Right renal cortex interstitium (tissue), 3 donors: ENCODE measurements around the gene DNAJB6. TPM values are rescaled to one million over a fixed set of nuclear protein-coding genes. Genes with fewer than 3 reads are reported as not detected.
"Not testable (repeated sequence)": the region's sequence is repeated elsewhere in the genome, so short reads cannot be mapped to it uniquely, and the experiment has no call there.

Experiments used
- DNase-seq, 3 donors: peaks; one replicate each; pipeline ENCODE4 v3.0.0-alpha.2; 2013; ENCODE audit warnings: low read depth in 3 of 3, low spot score in 2 of 3
- polyA plus RNA-seq, 3 donors: library from polyadenylated mRNA; unstranded; fragments of 120-200 nt; gene quantifications; one replicate each; pipeline ENCODE4 v1.2.1, GENCODE V29; 2013; ENCODE audit not compliant: insufficient read length in 3 of 3

The DNAJB6 gene
- polyA plus RNA-seq, 3 donors = 158 to 169 (median 166) TPM

DNA sequence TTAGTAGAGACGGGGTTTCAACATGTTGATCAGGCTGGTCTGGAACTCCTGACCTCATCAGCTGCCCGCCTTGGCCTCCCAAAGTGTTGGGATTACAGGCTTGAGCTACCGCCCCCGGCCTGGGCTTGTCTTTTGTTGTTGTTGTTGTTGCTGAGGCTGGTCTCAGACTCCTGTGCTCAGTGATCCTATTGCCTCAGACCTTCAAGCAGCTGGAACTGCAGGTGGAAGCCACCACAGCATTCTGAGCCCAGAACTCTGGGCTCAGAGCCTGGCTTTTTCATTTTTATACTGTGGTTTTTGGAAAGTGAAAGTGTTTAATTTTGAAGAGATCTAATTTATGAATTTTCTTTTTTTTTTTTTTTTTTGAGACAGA is 16.2 kb upstream of the DNAJB6 start:
- no peak for DNase-seq

- no peak for DNase-seq
These were observed 13.4 kb upstream of the DNAJB6 start for GRCh38 chr7:157323401-157323800.

DNA sequence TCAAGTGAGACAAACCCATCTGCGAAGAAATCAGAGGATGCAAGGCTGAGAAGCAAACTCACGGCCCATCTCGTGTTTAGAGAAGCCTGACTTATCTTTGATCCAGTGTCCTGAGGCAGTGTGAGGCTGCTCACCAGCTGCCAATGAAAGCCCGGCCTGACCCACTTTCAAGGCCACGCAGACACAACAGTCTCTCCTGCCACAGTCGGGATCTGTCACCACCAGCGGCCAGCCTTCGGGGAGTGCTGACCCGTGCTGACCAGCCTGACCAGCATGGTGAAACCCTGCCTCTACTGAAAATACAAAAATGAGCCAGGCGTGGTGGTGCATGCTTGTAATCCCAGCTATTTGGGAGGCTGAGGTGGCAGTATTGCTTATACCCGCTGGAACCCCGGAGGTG is 7.4 kb upstream of the DNAJB6 start:
- no peak for DNase-seq

GRCh38 chr7:157330567-157330966 is 6.2 kb upstream of the DNAJB6 start:
- DNase-seq = not testable (repeated sequence)

DNA sequence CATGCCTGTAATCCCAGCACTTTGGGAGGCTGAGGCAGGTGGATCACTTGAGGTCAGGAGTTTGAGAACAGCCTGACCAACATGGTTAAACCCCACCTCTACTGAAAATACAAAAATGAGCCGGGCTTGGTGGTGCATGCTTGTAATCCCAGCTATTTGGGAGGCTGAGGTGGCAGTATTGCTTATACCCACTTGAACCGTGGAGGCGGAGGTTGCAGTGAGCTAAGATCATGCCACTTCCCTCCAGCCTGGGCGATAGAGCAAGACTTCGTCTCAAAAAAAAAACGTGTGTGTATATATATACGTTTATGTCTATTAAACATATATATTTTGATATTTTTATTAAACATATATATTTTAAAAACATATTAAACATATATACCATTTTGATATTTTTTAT is 5.8 kb upstream of the DNAJB6 start:
- DNase-seq = not testable (repeated sequence)

GRCh38 chr7:157335236-157335635 is 1.6 kb upstream of the DNAJB6 start:
- DNase-seq = no peak

GRCh38 chr7:157335991-157336382 is 817 bp upstream of the DNAJB6 start:
- DNase-seq = no peak

DNA sequence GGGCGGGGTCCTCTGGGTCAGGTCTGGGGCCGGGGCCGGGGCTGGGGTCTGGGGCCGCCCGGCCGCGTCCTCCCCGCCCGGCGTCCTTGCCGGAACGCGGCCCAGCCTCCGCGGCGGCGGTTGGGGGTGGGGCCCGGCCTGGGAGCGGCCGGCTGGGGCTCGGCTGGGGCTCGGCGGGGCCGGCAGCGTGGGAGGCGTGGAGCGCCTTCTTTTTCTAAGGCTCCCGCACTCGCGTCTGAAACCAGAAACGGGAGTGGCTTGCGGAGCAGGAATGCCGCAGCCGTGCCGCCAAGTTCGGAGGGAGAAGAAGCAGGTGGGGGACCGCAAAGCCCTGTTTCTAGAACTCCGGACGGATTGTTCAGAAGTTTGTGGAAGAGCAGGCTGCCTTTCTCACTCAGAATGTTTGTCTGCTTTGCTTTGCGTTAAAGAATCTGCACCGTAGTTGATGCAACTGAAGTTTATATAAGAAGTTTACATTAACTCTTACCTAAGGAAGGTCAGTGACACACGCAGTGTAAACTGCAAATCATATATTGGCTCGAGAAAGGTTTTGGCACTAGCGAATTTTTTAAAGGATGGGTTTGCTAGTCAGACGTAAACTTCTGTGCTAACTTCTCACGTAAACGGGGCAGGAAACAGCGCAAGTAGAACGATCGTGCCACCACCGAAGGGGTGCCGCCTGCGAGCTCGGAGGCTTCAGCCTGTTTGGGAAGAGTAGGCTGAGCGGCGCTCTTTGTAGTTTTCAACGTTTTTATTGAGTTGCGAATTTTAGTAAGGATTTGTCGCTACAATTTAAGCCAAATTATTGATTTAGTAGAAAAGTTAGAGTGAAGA is 729 bp downstream of the DNAJB6 start:
- peak in 1 of 3 donors; percentile 38 for DNase-seq

- DNase-seq = peak in 1 of 3 donors; percentile 50
These were observed 3.2 kb downstream of the DNAJB6 start for GRCh38 chr7:157339777-157340677.

- DNase-seq = no peak
These were observed 10.6 kb downstream of the DNAJB6 start for GRCh38 chr7:157347217-157347904.

GRCh38 chr7:157348548-157348947 is 11.7 kb downstream of the DNAJB6 start:
- DNase-seq = no peak

DNA sequence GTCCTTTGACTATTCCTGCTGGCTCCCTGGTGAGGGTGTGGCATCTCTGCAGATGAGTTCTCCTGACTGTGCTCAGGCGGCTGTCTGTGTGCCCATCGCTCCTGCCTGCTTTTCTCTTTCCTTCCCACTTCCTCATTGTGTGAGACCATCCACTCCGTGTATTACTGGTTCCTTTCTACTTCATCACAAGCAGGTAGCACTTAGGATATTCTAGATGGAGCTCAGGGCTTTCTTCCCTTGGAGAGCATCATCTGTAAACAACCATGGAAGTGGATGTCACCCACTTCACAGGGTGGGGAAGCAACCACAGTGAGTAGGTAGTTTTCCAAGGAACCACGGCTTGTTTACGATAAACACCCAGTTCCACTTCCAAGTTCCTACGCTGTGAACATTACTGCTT is 15.7 kb downstream of the DNAJB6 start:
- DNase-seq = no peak

- DNase-seq = no peak
These were observed 19.1 kb downstream of the DNAJB6 start for GRCh38 chr7:157355784-157356511.

DNA sequence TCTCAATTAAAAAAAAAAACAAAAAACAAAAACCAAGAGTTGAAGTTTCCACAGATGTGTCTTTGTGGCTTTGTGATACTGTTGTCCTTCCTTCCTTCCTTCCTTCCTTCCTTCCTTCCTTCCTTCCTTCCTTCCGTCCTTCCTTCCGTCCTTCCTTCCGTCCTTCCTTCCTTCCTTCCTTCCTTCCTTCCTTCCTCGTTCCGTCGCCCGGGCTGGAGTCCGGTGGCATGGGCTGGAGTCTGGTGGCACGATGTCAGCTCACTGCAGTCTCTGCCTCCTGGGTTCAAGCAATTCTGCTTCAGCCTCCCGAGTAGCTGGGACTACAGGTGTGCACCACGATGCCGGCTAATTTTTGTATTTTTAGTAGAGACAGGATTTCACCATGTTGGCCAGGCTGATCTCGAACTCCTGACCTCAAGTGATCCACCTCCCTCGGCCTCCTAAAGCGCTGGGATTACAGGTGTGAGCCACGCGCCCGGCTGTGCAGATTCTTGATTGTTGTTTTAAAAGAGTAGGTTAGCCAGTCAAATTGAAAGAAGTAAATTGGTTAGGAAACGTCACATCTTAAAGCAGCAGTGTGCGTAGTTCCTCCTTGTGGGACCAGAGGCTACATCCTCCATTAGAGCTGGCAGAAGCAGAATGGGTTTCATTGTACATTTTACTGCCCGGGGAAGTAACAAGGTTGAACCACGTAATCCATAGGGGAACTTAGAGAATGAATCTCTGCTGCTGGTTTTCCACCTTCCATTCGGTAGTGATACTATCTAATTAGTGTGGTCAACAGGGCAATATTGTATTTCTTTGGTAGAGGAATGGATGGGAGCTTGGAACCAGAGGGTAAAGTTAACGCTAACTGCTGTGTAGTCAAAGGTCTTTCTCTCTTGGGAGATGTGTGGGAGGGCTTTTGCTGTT is 20.6 kb downstream of the DNAJB6 start:
- no peak for DNase-seq

GRCh38 chr7:157358041-157358752 is 21.4 kb downstream of the DNAJB6 start:
- no peak for DNase-seq

- DNase-seq = no peak
These were observed 21.9 kb downstream of the DNAJB6 start for GRCh38 chr7:157358753-157359096.

DNA sequence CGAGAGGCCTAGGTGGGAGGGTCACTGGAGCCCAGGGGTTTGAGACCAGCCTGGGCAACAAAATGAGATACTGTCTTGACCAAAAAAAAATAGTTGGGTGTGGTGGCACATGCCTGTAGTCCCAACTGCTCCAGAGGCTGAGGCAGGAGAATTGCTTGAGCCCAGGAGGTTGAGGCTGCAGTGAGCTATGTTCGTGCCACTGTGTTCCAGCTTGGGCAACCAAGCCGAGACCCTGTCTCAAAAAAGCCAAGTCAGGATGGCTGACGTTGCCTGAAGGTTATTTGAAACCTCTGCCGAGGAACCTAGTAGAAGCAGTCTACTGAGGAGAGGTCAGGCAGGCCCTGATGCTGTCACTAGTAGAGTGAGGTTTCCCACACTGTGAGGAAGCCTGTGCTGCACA is 22.8 kb downstream of the DNAJB6 start:
- no peak for DNase-seq

DNA sequence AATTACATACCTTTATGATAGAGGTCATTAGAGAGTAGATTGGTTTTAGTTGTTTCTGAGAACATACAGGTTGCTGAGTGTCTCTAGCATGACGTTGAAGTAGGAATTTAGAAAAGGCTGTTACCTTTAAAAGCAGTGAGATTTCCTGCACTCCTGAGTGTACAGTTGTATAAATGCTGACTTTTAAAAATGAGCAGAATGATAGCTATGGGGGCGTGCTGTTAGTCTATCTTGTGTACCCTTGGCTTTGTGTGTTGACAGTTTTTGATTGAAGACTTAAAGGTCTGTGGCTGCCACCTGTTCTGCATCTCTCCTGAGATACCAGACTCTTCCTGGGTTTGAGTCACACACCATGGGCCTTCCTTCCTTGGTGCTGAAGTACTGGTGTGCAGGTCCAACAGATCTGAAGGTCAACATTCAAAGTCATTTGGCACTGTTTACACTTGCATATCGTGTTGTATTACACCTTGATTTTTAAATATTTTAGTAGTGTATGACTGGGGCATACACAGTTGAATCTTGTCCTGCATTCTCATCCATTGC is 23.8 kb downstream of the DNAJB6 start:
- no peak for DNase-seq

- no peak for DNase-seq
These were observed 24.7 kb downstream of the DNAJB6 start for GRCh38 chr7:157361537-157361936.
